IPS-18c (cell line): ENCODE data around the gene PEX14.

Experiments used
- H3K4me3 ChIP-seq: 2 replicates; pipeline ENCODE4 v1.7.0; 2013; ENCODE audit warnings: low read depth, mild to moderate bottlenecking, low read length, moderate library complexity; ENCODE audit not compliant: insufficient read depth
- H3K9me3 ChIP-seq: one replicate; pipeline ENCODE4 v1.6.1; 2013; ENCODE audit warnings: mild to moderate bottlenecking, low read length, moderate library complexity; ENCODE audit not compliant: control insufficient read depth, insufficient read depth

The PEX14 gene

GRCh38 chr1:10625554-10625953 lies 150.8 kb downstream of the PEX14 start:
- no peaks in the 10 kb centered on the region for H3K9me3 ChIP-seq
- no peak overlapping the region for H3K4me3 ChIP-seq

DNA sequence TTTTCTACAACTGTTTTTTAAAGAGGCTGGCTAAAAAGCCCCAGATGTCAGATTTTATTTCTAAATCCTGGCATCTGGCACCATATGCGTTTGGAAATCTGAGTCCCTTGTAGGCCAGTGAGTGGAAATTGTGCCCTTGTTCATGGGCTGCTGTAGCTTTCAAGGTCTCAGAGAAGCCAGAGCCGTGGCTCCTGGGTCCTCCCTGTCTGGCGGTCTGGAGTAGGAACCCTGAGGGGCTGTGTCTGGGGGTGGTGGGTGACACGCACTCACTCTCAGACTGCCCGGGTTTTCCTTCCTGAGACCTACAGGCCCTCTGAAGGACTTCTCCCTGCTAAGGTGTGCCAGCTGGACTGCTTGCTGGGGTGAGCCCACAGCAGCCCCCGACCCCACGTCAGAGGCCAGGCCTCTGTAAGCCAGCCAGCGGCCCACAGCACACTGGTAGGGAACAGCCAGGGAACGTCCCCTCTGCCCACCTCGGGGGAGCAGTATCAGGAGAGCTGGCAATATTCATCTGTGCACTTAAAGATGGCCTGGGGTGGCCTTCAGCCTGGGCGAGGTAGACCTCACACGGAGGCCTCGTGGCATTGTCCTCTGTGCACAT lies 151.5 kb downstream of the PEX14 start:
- Histone ChIP-seq H3K9me3 (no peaks in the 10 kb centered on the region), H3K4me3 (no peak overlapping the region)

DNA sequence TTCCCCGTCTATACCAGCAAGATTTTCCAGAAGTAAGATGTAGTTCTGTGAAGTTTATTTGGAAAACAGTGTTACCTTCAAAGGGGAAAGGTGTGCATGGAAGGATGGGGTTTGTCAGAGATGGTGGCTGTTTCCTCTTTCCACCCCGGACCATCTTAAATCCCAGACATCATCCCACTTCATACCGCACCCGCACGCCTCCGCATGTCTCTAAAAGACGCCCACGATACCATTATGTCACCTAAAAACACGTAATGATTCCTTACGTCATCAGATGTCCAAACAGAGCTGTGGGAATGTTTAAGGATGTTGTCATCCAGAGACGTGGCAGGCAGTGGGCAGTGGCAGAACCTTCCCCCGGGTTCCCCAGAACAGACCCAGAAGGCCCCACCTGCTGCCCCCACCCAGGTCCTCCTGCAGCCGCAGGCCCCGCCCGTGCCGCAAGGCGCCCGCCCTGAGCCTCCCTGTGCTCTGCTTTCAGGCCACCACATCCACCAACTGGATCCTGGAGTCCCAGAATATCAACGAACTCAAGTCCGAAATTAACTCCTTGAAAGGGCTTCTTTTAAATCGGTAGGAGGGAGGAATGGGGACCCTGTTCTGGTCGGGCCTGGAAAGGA lies 152.2 kb downstream of the PEX14 start:
- Histone ChIP-seq H3K4me3 (no peak overlapping the region), H3K9me3 (no peaks in the 10 kb centered on the region)

DNA sequence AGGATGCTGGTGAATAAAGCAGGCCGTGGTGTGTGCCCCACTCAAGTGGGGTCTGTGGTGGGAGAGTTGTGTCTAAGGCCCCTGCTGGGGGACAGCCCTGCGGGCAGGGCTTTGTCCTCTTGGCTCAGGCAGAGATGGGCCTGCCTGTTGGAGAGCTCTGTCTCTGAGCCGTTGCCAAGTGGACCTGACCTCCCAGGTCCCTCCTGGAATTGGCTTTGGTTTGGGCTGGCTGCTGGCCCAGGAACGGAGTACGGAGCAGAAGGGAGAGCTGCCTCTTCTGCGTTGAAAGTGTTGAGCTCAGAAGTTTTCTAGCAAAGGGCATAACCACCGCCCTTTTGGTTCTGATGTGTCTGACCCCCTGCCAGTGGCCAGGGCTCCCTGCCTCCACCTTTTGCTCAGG lies 153.9 kb downstream of the PEX14 start:
- Histone ChIP-seq H3K9me3 (no peaks in the 10 kb centered on the region), H3K4me3 (no peak overlapping the region)

- H3K9me3 ChIP-seq: no peaks in the 10 kb centered on the region
- no peak overlapping the region for H3K4me3 ChIP-seq
Measured at GRCh38 chr1:10629091-10629815, 154.5 kb downstream of the PEX14 start.

GRCh38 chr1:10629816-10630571 lies 155.2 kb downstream of the PEX14 start:
- Histone ChIP-seq H3K4me3 (no peak overlapping the region), H3K9me3 (no peaks in the 10 kb centered on the region)

DNA sequence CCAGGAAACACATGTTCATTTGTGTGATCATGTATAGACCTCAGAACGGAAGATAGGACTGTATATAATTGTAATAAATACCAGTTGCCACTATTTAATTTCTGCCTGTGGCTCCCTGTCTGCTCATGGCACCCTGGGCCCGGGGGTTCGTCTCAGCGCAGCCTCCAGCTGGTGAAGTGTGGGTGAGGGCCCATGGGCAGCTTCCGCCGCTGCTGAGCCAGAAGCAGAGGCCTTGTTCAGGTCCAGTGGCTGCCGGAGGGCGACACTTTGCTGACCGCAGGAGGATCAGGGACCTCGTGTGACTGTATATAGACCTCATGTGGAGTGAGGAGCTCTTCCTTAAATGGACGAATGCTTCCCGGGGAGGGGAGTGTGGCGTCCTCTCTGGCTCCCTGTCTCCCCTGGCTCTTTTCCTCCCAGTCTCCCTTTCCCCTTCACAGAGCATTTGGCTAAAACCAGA lies 155.9 kb downstream of the PEX14 start:
- peaks cover 3% of the 10 kb centered on the region for H3K9me3 ChIP-seq
- no peak overlapping the region for H3K4me3 ChIP-seq

DNA sequence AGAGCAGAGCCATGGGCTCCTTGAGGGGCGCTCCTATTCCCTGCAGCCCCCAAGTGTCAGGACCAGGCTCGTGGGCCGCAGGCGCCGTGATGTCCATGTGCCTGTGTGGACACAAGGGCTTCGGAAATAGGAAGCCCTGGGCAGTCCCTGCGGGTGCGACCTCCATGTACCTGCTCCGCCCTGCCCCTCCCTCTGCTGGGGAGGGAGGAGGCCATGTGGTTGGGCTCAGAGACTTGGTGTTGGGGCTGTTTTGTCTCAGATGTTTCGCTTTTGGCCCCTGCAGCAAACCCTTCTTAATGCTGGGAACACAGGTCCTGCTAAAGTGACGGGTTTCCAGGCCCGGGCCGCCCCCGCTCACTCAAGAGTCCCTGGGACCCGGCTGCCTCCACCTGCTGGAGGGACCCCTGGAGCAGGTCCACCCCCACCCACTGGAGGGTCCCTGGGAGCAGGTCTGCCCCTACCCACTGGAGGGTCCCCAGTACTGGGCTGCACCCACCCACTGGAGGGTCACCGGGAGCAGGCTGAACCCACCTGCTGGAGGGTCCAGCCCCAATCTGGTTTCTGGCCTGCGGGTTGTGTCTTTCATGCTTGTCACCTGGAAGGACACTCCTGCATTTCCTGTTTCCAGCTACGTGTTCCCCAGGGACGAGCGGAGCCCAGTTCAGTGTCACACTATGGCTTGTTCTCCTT lies 156.5 kb downstream of the PEX14 start:
- Histone ChIP-seq H3K9me3 (peaks cover 3% of the 10 kb centered on the region), H3K4me3 (no peak overlapping the region)

- Histone ChIP-seq H3K4me3 (no peak overlapping the region), H3K9me3 (peaks cover 3% of the 10 kb centered on the region)
Measured at GRCh38 chr1:10631811-10632593, 157.3 kb downstream of the PEX14 start.

DNA sequence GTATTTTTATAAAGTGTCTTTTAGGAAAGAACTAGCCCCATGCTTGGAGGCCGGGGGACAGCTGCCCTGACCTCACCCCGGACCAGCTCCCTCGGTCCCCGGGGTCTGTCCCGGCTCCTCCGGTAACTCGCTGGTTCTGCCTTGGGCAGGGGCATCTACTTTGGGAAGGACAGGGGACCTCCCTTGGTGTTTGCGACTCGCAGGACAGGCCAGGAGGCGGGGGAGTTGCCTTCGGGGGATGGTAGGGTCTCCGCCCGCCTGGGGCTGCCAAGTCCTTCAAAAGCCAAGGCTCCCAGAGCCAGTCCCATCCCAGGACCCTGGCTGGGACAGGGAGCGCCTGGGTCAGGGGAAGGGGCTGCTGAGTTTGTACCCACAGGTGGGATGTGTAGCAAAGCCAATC lies 157.9 kb downstream of the PEX14 start:
- Histone ChIP-seq H3K9me3 (peaks cover 3% of the 10 kb centered on the region), H3K4me3 (no peak overlapping the region; the same call in 1 of the 2 replicates)

DNA sequence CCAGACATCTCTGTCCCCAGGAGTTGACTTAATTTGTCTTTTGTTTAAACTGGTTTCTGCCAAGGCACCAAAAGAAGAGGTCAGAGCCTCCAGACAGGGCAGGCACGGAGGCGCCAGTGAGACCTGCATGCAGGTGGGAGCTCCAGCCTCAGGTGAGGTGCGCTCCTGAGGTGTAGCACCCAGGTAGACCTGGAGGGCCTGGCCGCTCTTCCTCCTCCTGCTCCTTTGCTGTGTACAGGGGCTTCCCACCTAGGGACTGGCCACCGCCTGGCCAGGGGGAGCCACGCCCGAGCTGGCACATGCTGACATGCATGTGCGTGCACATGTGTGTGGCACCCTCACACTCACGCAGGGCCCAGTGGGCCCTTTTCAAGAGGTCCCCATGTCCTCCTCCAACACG lies 158.7 kb downstream of the PEX14 start:
- H3K9me3 ChIP-seq: peaks cover 3% of the 10 kb centered on the region
- no peak overlapping the region for H3K4me3 ChIP-seq

DNA sequence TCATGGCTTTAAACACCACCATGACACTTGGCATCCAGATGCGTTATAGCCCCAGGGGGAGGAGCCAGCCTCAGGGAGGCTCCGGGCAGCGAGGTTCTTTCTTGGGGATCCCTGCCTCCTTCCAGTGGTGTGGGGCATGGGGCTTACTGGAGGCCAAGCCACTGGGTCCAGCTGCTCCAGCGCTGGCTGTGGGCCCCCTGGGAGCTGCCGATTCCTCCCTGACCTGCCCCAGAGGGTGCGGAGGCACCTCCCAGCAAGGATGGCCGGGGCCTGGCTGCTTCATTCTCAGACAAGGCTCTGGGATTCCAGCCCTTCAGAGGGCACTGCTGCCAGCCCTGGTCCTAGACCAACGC lies 159.3 kb downstream of the PEX14 start:
- Histone ChIP-seq H3K4me3 (no peak overlapping the region), H3K9me3 (peaks cover 3% of the 10 kb centered on the region)

- no peak overlapping the region for H3K4me3 ChIP-seq
- H3K9me3 ChIP-seq: peaks cover 3% of the 10 kb centered on the region
Measured at GRCh38 chr1:10634428-10635084, 159.8 kb downstream of the PEX14 start.

GRCh38 chr1:10635085-10635896 lies 160.5 kb downstream of the PEX14 start:
- Histone ChIP-seq H3K4me3 (no peak overlapping the region), H3K9me3 (peaks cover 3% of the 10 kb centered on the region)

DNA sequence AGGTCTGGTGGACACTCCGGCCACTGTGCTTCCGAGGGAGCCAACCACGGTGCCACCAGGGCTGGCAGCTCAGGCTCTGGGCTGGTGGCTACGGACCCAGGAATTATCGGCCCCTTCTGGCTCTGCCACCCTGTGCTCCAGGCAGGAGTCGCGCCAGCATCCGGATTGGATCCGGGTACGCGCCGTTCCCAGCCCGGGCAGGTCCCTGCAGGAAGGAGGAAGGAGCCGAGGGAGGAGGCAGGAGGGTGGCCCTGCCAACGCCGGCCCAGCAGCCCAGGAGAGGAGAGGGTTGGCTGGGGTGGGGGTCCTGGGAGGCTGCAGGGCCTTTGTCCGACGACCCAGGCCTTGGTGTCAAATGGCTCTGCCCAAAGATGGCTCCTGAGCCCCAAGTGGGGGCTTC lies 161.2 kb downstream of the PEX14 start:
- Histone ChIP-seq H3K9me3 (peaks cover 3% of the 10 kb centered on the region), H3K4me3 (no peak overlapping the region)
